Activated CD4-positive, alpha-beta T cell treated with anti-CD3 and anti-CD28 coated beads, Interleukin-2, amount 50 U/mL, for 1 hour (primary cell): ENCODE results near the gene INO80B.

Source experiments
- DNase-seq: peaks from one replicate; pipeline ENCODE4 v3.0.0-alpha.2; 2020

Gene INO80B

GRCh38 chr2:74503506-74504475 lies 48.9 kb downstream of the INO80B start:
- DNase-seq: no peak

GRCh38 chr2:74504591-74504990 lies 49.7 kb downstream of the INO80B start:
- no peak for DNase-seq

- DNase-seq: no peak
Measured at GRCh38 chr2:74505448-74506246, 50.8 kb downstream of the INO80B start.

GRCh38 chr2:74507145-74507925 lies 52.4 kb downstream of the INO80B start, which contains the start of gene PCGF1:
TSS of gene PCGF1 (minus strand) at chr2:74507695. CDS start at chr2:74507668, 27 bp downstream.
- DNase-seq: peak; percentile 99
